Ovary (tissue), 9 donors: ENCODE measurements around the gene TTC28. TPM values are rescaled to one million over a fixed set of nuclear protein-coding genes. Genes with fewer than 3 reads are reported as not detected.
A peak's percentile ranks its signal among the peaks of the same experiment; 100 is the strongest.

ENCODE experiments used
- DNase-seq, 5 donors: peaks; one replicate each; pipeline ENCODE4 v3.0.0-alpha.2; 2019 to 2020
- H3K27ac ChIP-seq, 2 donors: fragments of 200-600 bp; one replicate each; pipeline versions ENCODE4 v1.5.1 to v1.8.0; 2019 to 2022
- H3K27me3 ChIP-seq: fragments of 200-600 bp; one replicate; pipeline ENCODE4 v1.8.0; 2022
- H3K36me3 ChIP-seq: fragments of 200-600 bp; sonication (generic); one replicate; pipeline ENCODE4 v1.5.1; 2019
- H3K4me1 ChIP-seq: one replicate; pipeline ENCODE4 v1.8.1; 2013; ENCODE audit warnings: mild to moderate bottlenecking, moderate library complexity; ENCODE audit not compliant: insufficient read depth
- H3K4me3 ChIP-seq: fragments of 200-600 bp; sonication (generic); one replicate; pipeline ENCODE4 v1.5.1; 2017
- H3K9me3 ChIP-seq, 2 donors: fragments of 200-600 bp in 1 of 2; sonication (generic) in 1 of 2; one replicate each; pipeline versions ENCODE4 v1.5.1 to v1.8.1; 2013 to 2019; ENCODE audit warnings: mild to moderate bottlenecking in 1 of 2, moderate library complexity in 1 of 2
- CTCF ChIP-seq, 3 donors: fragments of 450-650 bp in 2 of 3; fragments of 200-600 bp in 1 of 3; IDR thresholded peaks; one replicate each; pipeline versions ENCODE4 v1.5.1 to v1.8.0; 2016 to 2022; ENCODE audit warnings: antibody characterized with exemption in 3 of 3, mild to moderate bottlenecking in 1 of 3
- EP300 ChIP-seq: sonication (generic); formaldehyde crosslinking; IDR thresholded peaks from one replicate; pipeline ENCODE4 v1.6.1; 2017; ENCODE audit warnings: antibody characterized with exemption
- POLR2A ChIP-seq: fragments of 450-650 bp; IDR thresholded peaks from one replicate; pipeline ENCODE4 v1.6.1; 2017; ENCODE audit warnings: antibody characterized with exemption, mild to moderate bottlenecking, moderate library complexity
- WGBS, 3 donors: extraction: QIAGEN DNeasy Blood & Tissue Kit in 1 of 3; methylation state at CpG; one replicate each; pipeline versions ENCODE4 v1.1.5 to v1.1.7; 2013 to 2017; 5-methylcytosine and 5-hydroxymethylcytosine counted together
- intact Hi-C, 4 donors: fragments of 100-400 bp; cut with DNase I; formaldehyde crosslinking; loops; one replicate each; pipeline versions ENCODE4 v1.11.0 to v1.15.1; 2022 to 2023
- polyA plus RNA-seq, 2 donors: library from polyadenylated mRNA; stranded (reverse); fragments of 200-250 nt in 1 of 2; fragments of 350-450 nt in 1 of 2; fragmentation: Illumina TruSeq in 1 of 2; extraction: RNeasy Lipid Tissue Mini Kit (QIAGEN cat#74804) in 1 of 2; gene quantifications; one replicate each; pipeline ENCODE4 v1.2.3, GENCODE V29; 2013 to 2014
- total RNA-seq, 7 donors: library from RNA; depleted of rRNA in 2 of 7; stranded (reverse); fragments of >200 nt in 2 of 7; fragmentation: NEBNext Ultra II Directional in 3 of 7; extraction: Animal tissue kit (Norgen Biotek cat#: 25700) in 3 of 7; gene quantifications; one replicate each; pipeline versions ENCODE4 v1.1.0 to v1.2.4, GENCODE V29; 2016 to 2023
- donor health status: DM: no; HTN: no; CAD: no; lungs with moderate emphysema.
- donor health status: DM: no; HTN: no; CAD: no.
- donor health status: Bipolar disorder and iron deficiency.
- donor health status: DM: yes; HTN: yes; CAD: no.
- donor health status: DM: no; HTN: no; CAD: no.
- donor health status: DM: yes; HTN: yes; CAD: no.

Gene TTC28
- total and polyA plus RNA-seq, 9 donors, result 16.7 to 127 (median 72.9) TPM

GRCh38 chr22:28310299-28310698, 369.3 kb downstream of the TTC28 start:
- intact Hi-C loops, result no loop called here
- no peaks in the 10 kb centered on the region for H3K36me3 ChIP-seq
- no peaks in the 10 kb centered on the region for H3K27me3 ChIP-seq
- H3K4me3 ChIP-seq, result no peak overlapping the region
- WGBS, 3 donors, result 84 to 98% (median 94%) methylated on average over 1 of the region's 1 CpG
- peaks cover 2% of the 10 kb centered on the region for H3K4me1 ChIP-seq
- no peak for DNase-seq
- H3K27ac ChIP-seq, result no peak overlapping the region
- no peaks in the 10 kb centered on the region for H3K9me3 ChIP-seq
- TF ChIP-seq POLR2A, result no peak
- TF ChIP-seq EP300, result no peak
- TF ChIP-seq CTCF (IDR thresholded peaks at IDR 0.05), result no peak

DNA sequence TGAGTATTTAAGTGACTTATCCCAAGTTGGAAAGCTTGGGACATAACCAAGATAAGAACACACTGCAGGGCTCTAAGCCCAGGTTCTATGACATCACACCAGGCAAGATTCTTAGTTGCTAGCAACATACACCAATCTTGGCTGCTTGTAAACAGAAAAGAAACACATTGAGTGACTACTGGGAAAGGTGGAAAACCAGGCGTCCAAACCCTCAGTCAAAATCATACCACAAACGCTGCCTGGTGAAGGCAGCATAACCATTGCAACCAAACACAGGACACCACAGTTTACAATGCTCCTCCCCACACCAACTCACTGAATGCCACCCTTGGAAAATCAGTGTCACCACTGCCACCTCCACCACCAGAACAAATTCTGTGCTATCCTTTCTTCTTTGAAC, 379.9 kb downstream of the TTC28 start:
- intact Hi-C loops, result no loop called here
- peaks cover 4% of the 10 kb centered on the region for H3K4me1 ChIP-seq
- no peaks in the 10 kb centered on the region for H3K27me3 ChIP-seq
- no peak overlapping the region for H3K4me3 ChIP-seq
- peak in 3 of 5 donors; percentile 29 to 73 (median 32) for DNase-seq
- no peaks in the 10 kb centered on the region for H3K9me3 ChIP-seq
- H3K36me3 ChIP-seq, result no peaks in the 10 kb centered on the region
- TF ChIP-seq CTCF (IDR thresholded peaks at IDR 0.05), result no peak
- TF ChIP-seq EP300, result no peak
- TF ChIP-seq POLR2A, result no peak
- WGBS, 3 donors, result 53 to 72% (median 61%) methylated on average over 2 of the region's 2 CpGs
- peak overlapping the region in 1 of 2 donors; percentile 63 for H3K27ac ChIP-seq

DNA sequence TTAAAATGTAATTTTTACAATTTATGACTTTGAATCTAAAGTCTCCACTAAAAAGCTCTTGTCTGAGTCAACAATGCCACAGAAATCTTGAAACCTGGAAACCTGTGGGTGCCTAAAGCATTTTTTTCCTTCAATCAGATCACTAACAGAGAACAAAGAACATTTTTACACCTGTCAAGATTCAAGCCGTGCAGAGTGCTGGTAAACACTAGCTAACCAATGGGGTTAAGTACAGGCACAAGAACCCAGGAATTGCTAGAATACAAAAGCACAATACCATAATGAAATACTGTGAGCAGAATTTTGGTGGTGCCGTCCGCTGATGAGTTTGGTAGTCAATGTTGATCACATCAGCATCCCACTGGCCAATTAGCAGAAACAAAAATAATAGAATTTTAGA, 380.3 kb downstream of the TTC28 start:
- no peaks in the 10 kb centered on the region for H3K36me3 ChIP-seq
- no peak for DNase-seq
- H3K27ac ChIP-seq, result peak overlapping the region in 1 of 2 donors; percentile 19
- H3K4me3 ChIP-seq, result no peak overlapping the region
- H3K27me3 ChIP-seq, result no peaks in the 10 kb centered on the region
- no peaks in the 10 kb centered on the region for H3K9me3 ChIP-seq
- TF ChIP-seq POLR2A (no peak), EP300 (no peak), CTCF (IDR thresholded peaks at IDR 0.05) (no peak)
- H3K4me1 ChIP-seq, result peaks cover 4% of the 10 kb centered on the region
- WGBS, 3 donors, result 65 to 75% (median 72%) methylated on average over 3 of the region's 3 CpGs
- intact Hi-C loops, result no loop called here

DNA sequence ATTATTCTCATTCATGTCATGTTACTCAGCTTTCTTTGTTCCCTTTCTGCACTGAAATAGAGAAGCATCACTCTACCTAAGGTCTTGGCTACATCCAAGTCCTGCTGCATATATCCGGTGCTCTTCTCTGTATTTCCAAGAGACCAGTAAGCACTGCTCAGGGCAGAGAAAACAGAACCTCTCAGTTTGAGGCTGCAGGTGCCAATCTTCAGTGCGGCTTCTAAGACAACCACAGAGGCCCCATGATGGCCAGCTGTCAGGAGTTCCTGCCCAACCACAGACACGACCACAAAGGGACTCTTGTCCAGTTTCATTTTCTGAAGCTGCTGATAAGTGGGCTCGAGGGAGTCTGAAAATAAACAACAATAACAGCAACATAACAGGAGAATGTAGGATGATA, 382.1 kb downstream of the TTC28 start:
- DNase-seq, result no peak
- no peaks in the 10 kb centered on the region for H3K36me3 ChIP-seq
- TF ChIP-seq CTCF (IDR thresholded peaks at IDR 0.05) (no peak), EP300 (no peak), POLR2A (no peak)
- H3K4me3 ChIP-seq, result no peak overlapping the region
- intact Hi-C loops, result no loop called here
- no peaks in the 10 kb centered on the region for H3K27me3 ChIP-seq
- no peaks in the 10 kb centered on the region for H3K9me3 ChIP-seq
- no peak overlapping the region for H3K27ac ChIP-seq
- 28 to 60% (median 41%) methylated on average over 4 of the region's 4 CpGs for WGBS, 3 donors
- peaks cover 4% of the 10 kb centered on the region for H3K4me1 ChIP-seq

DNA sequence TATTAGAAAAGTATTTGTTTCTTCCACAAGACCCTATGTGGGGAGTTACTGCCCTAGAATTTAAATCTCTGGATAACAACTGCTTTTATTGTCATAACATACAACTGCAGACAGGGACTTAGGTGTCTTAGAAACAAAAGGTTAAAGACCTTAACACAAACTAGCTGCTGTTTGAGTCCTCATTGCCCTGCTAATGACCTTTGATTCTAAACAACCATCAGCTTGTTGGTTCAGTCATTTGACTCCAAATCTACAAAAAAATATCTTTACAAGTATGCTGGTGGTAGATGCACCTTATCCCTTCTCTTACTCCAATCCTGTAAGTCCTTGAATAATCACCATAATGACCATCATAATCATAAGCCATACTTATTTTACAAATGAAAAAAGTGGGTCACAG, 383.2 kb downstream of the TTC28 start:
- intact Hi-C loops, result no loop called here
- Histone ChIP-seq H3K36me3 (no peaks in the 10 kb centered on the region), H3K4me3 (no peak overlapping the region), H3K9me3 (no peaks in the 10 kb centered on the region), H3K27me3 (no peaks in the 10 kb centered on the region), H3K4me1 (peaks cover 4% of the 10 kb centered on the region), H3K27ac (no peak overlapping the region)
- no peak for TF ChIP-seq CTCF (IDR thresholded peaks at IDR 0.05)
- no peak for TF ChIP-seq POLR2A
- TF ChIP-seq EP300, result no peak
- no peak for DNase-seq
